Sigmoid colon (tissue), 4 donors: ENCODE measurements around the gene CES5A.

Source experiments
- CTCF ChIP-seq, 4 experiments: fragments of 450-650 bp in 3 of 4; fragments of 200-600 bp in 1 of 4; IDR thresholded peaks; one replicate each; pipeline ENCODE4 v1.5.1; 2016 to 2019; ENCODE audit warnings: antibody characterized with exemption in 4 of 4, mild to moderate bottlenecking in 3 of 4, moderate library complexity in 2 of 4
- EP300 ChIP-seq, 4 donors: sonication (generic); formaldehyde crosslinking; IDR thresholded peaks; one replicate each; pipeline ENCODE4 v1.6.1; 2017; ENCODE audit warnings: antibody characterized with exemption in 4 of 4
- POLR2AphosphoS5 ChIP-seq, 4 donors: sonication (generic); formaldehyde crosslinking; IDR thresholded peaks; one replicate each; pipeline ENCODE4 v1.6.1; 2017; ENCODE audit warnings: antibody characterized with exemption in 4 of 4

GRCh38 chr16:55830658-55831294, 44.4 kb downstream of the CES5A start:
- TF ChIP-seq POLR2AphosphoS5 (IDR thresholded peaks at IDR 0.05) (no peak), CTCF (IDR thresholded peaks at IDR 0.05) (no peak), EP300 (IDR thresholded peaks at IDR 0.05) (no peak)
